DMS114 treated with DMSO at 0.1 percent for 48 hours (cell line): Measurements from ENCODE around the gene HNRNPU.

Experiments
- DNase-seq: peaks from one replicate; lab custom pipeline; 2025; ENCODE audit not compliant: unreplicated experiment; lab: John Stamatoyannopoulos, UW

The HNRNPU gene

GRCh38 chr1:244864253-244865027, at the start of gene HNRNPU:
Gene HNRNPU, minus strand, starts transcription at chr1:244864543. Its CDS starts 236 bp downstream, at chr1:244864307.
- peak; percentile 90 for DNase-seq

GRCh38 chr1:244913806-244914205, 49.5 kb upstream of the HNRNPU start:
- no peak for DNase-seq

- no peak for DNase-seq
Observed at GRCh38 chr1:244904119-244904518, 39.8 kb upstream of the HNRNPU start.

GRCh38 chr1:244901400-244902015, 37.2 kb upstream of the HNRNPU start:
- no peak for DNase-seq

- DNase-seq: no peak
Observed at GRCh38 chr1:244897476-244898254, 33.3 kb upstream of the HNRNPU start.

GRCh38 chr1:244896550-244896949, 32.2 kb upstream of the HNRNPU start:
- DNase-seq: no peak

- DNase-seq: no peak
Observed at GRCh38 chr1:244893836-244894235, 29.5 kb upstream of the HNRNPU start.

- DNase-seq: no peak
Observed at GRCh38 chr1:244887281-244887680, 22.9 kb upstream of the HNRNPU start.

- DNase-seq: no peak
Observed at GRCh38 chr1:244881552-244882280, 17.4 kb upstream of the HNRNPU start.

- DNase-seq: no peak
Observed at GRCh38 chr1:244878681-244879080, 14.3 kb upstream of the HNRNPU start.

- no peak for DNase-seq
Observed at GRCh38 chr1:244876228-244876910, 12.0 kb upstream of the HNRNPU start.

GRCh38 chr1:244874974-244875579, 10.7 kb upstream of the HNRNPU start:
- DNase-seq: no peak

- DNase-seq: no peak
Observed at GRCh38 chr1:244869950-244870349, 5.6 kb upstream of the HNRNPU start.

- no peak for DNase-seq
Observed at GRCh38 chr1:244869364-244869827, 5.1 kb upstream of the HNRNPU start.

GRCh38 chr1:244868484-244869363, 4.4 kb upstream of the HNRNPU start:
- DNase-seq: no peak

- no peak for DNase-seq
Observed at GRCh38 chr1:244866355-244866754, 2.0 kb upstream of the HNRNPU start.

GRCh38 chr1:244865820-244866219, 1.5 kb upstream of the HNRNPU start:
- no peak for DNase-seq

GRCh38 chr1:244865028-244865371, 657 bp upstream of the HNRNPU start:
- DNase-seq: peak; percentile 88
